ENCODE results near the gene DDX54. TPM values are rescaled to one million over a fixed set of nuclear protein-coding genes. Genes with fewer than 3 reads are reported as not detected.

DDX54 gene, protein sequence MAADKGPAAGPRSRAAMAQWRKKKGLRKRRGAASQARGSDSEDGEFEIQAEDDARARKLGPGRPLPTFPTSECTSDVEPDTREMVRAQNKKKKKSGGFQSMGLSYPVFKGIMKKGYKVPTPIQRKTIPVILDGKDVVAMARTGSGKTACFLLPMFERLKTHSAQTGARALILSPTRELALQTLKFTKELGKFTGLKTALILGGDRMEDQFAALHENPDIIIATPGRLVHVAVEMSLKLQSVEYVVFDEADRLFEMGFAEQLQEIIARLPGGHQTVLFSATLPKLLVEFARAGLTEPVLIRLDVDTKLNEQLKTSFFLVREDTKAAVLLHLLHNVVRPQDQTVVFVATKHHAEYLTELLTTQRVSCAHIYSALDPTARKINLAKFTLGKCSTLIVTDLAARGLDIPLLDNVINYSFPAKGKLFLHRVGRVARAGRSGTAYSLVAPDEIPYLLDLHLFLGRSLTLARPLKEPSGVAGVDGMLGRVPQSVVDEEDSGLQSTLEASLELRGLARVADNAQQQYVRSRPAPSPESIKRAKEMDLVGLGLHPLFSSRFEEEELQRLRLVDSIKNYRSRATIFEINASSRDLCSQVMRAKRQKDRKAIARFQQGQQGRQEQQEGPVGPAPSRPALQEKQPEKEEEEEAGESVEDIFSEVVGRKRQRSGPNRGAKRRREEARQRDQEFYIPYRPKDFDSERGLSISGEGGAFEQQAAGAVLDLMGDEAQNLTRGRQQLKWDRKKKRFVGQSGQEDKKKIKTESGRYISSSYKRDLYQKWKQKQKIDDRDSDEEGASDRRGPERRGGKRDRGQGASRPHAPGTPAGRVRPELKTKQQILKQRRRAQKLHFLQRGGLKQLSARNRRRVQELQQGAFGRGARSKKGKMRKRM
- 10 to 100 TPM; 36.0 to 66.5 (median 59.0) TPM for total RNA-seq

DNA sequence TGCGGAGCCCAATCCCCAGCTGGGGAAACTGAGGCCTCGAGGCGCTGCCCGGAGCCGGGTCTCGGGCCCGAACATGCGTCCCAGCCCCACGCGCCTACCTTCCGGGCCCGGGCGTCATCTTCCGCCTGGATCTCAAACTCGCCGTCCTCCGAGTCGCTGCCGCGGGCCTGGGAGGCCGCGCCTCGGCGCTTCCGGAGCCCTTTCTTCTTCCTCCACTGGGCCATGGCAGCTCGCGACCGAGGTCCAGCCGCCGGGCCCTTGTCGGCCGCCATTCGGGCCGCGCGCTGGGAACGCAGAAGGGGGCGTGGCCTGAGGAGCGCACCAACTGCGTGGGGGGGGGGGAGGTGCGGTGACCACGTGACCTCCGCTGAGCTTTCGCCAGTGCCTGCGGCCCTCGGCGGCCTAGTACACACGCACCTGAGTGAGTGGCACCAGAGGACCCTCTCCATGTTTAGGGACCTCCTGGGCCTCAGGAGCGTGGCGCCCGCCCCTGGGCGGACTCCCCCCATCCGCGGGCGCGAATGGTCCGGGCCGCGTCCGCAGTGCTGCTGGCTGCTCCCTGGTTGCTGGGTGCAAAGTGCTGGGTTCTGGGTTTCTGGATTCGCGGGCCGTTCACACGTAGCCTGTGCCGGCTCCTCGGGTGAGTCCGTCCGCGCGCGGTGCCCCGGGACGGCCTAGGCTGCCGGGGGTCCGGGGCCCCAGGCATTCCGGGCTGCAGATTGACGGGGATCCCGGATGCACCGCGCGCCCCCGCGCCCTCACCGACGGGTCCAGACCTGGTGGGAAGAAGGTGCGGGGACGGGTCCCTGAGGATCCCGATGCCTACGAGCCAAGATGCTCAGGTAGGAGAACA, at the start of gene DDX54, which contains the start of gene RITA1:
Gene DDX54 (minus strand): TSS at position 299 of the 853 bp plus-strand sequence. CDS start 27 bp downstream, at position 272.
Gene RITA1 (plus strand): TSS at position 542 of the 853 bp plus-strand sequence. CDS start 1,026 bp downstream, outside the sequence.
- Histone ChIP-seq H3K36me3 (no peaks in the 10 kb centered on the region), H3K27me3 (no peaks in the 10 kb centered on the region), H3K4me1 (peaks cover 10 to 11% of the 10 kb centered on the region in 2 donors), H3K4me3 (peak within 1 kb of the TSS; percentile 67 to 84), H3K27ac (peak within 1 kb of the TSS; percentile 87 to 92), H3K9me3 (no peaks in the 10 kb centered on the region)
- DNase-seq = peak; percentile 79 to 81
- intact Hi-C loops (cut with DNase I; ENCODE audit: low total_unique reads) = no loop called here
- TF ChIP-seq, protein P1, sequence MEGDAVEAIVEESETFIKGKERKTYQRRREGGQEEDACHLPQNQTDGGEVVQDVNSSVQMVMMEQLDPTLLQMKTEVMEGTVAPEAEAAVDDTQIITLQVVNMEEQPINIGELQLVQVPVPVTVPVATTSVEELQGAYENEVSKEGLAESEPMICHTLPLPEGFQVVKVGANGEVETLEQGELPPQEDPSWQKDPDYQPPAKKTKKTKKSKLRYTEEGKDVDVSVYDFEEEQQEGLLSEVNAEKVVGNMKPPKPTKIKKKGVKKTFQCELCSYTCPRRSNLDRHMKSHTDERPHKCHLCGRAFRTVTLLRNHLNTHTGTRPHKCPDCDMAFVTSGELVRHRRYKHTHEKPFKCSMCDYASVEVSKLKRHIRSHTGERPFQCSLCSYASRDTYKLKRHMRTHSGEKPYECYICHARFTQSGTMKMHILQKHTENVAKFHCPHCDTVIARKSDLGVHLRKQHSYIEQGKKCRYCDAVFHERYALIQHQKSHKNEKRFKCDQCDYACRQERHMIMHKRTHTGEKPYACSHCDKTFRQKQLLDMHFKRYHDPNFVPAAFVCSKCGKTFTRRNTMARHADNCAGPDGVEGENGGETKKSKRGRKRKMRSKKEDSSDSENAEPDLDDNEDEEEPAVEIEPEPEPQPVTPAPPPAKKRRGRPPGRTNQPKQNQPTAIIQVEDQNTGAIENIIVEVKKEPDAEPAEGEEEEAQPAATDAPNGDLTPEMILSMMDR (IDR thresholded peaks at IDR 0.05) = peak in 1 of 4 experiments; percentile 4
- TF ChIP-seq POLR2A (IDR thresholded peaks at IDR 0.05) = peak; percentile 27 to 71

DNA sequence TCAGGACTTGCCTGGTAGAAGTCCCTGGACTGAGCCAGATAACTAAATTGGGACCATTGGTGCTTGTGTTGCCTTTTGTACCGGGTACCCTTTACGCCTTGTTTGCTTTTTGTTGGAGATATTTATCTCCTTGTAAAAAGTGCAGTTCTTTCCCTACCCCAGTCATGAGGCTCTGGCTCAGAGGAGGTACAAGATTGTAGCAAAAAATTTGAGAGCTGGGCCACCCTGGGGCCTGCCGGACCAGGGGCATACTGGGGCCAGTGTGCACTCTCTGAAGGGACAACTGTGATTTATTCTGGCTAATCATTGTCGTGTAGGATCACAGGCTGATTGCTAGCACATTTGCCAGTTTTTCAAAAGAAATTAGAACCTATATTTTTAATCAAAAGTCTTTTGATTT, 49.2 kb upstream of the DDX54 start:
- no peaks in the 10 kb centered on the region for H3K9me3 ChIP-seq
- TF ChIP-seq, protein P1 (IDR thresholded peaks at IDR 0.05) = no peak
- TF ChIP-seq POLR2A (IDR thresholded peaks at IDR 0.05) = no peak
- H3K27me3 ChIP-seq = no peaks in the 10 kb centered on the region
- H3K27ac ChIP-seq = no peak overlapping the region
- intact Hi-C loops (cut with DNase I; ENCODE audit: low total_unique reads) = no loop called here
- no peaks in the 10 kb centered on the region for H3K36me3 ChIP-seq
- no peak overlapping the region for H3K4me3 ChIP-seq
- DNase-seq = no peak
- H3K4me1 ChIP-seq = no peaks in the 10 kb centered on the region

DNA sequence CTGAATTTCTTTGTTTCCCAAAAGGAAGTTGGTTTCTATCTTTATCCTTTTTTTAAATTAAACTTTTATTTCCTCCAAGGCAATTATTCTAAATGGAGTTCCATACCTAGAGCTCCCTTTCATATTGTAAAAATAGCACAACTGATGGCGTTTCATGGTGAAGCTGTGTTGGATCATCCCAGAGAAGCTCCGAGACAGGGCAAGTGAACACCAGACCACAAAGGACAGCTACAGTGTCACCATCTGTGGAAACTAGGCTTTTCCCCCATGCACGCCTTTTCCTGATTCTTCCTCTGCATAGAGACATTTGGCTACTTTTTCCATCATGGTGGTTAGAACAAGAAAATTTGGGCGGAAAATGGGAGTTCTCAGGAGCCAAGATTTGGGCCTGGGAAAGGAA, 48.7 kb upstream of the DDX54 start:
- TF ChIP-seq, protein P1 (IDR thresholded peaks at IDR 0.05) = no peak
- TF ChIP-seq POLR2A (IDR thresholded peaks at IDR 0.05) = no peak
- Histone ChIP-seq H3K4me3 (no peak overlapping the region), H3K4me1 (no peaks in the 10 kb centered on the region), H3K27ac (no peak overlapping the region), H3K9me3 (no peaks in the 10 kb centered on the region), H3K27me3 (no peaks in the 10 kb centered on the region), H3K36me3 (no peaks in the 10 kb centered on the region)
- no peak for DNase-seq
- intact Hi-C loops (cut with DNase I; ENCODE audit: low total_unique reads) = no loop called here

DNA sequence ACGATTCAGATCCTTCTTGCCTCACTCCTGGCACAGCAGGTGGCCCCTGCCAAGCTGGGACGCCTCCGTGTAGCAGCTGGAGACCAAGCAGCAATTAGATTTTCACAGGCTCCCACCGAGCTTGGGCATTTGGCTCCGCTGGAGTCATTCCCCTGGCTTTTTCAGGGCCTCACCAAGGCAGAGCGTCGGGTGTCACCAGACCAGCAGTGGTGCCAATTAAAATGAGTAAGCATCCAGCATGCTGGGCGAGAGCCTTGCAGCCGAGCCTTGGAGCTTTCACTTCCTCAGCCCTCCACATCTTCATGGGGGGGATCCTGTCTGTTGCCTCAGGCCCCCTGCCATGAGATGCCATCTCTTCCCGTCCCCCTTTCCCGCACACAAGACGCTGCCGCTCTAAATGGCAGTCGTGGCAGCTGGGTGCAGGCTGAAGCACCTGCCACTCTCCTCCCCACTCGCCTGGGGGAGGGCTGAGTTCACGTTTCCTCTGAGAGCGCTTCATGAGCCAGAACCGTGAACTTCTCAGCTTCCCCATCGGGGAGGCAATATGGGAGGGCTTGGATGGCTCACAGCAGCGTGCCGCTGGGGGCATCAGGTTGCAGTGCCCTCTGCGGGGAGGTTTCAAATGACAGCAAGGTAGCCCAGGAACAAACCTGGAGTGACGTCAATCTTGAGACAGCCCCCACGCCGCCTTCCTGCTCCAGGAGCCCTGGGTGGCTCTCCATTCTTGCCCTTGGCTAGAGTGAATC, 47.7 kb upstream of the DDX54 start:
- no peak for DNase-seq
- Histone ChIP-seq H3K4me1 (no peaks in the 10 kb centered on the region), H3K4me3 (no peak overlapping the region)

More for the DNA sequence above, 47.7 kb upstream of the DDX54 start:
- H3K36me3 ChIP-seq = no peaks in the 10 kb centered on the region
- intact Hi-C loops (cut with DNase I; ENCODE audit: low total_unique reads) = no loop called here
- TF ChIP-seq, protein P1 (IDR thresholded peaks at IDR 0.05) = no peak
- no peak for TF ChIP-seq POLR2A (IDR thresholded peaks at IDR 0.05)
- no peak overlapping the region for H3K27ac ChIP-seq
- no peaks in the 10 kb centered on the region for H3K9me3 ChIP-seq
- H3K27me3 ChIP-seq = no peaks in the 10 kb centered on the region
